Measurements from ENCODE around the gene ITPRIP.
A peak's percentile ranks its signal among the peaks of the same experiment; 100 is the strongest.

ITPRIP gene, protein sequence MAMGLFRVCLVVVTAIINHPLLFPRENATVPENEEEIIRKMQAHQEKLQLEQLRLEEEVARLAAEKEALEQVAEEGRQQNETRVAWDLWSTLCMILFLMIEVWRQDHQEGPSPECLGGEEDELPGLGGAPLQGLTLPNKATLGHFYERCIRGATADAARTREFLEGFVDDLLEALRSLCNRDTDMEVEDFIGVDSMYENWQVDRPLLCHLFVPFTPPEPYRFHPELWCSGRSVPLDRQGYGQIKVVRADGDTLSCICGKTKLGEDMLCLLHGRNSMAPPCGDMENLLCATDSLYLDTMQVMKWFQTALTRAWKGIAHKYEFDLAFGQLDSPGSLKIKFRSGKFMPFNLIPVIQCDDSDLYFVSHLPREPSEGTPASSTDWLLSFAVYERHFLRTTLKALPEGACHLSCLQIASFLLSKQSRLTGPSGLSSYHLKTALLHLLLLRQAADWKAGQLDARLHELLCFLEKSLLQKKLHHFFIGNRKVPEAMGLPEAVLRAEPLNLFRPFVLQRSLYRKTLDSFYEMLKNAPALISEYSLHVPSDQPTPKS

DNA sequence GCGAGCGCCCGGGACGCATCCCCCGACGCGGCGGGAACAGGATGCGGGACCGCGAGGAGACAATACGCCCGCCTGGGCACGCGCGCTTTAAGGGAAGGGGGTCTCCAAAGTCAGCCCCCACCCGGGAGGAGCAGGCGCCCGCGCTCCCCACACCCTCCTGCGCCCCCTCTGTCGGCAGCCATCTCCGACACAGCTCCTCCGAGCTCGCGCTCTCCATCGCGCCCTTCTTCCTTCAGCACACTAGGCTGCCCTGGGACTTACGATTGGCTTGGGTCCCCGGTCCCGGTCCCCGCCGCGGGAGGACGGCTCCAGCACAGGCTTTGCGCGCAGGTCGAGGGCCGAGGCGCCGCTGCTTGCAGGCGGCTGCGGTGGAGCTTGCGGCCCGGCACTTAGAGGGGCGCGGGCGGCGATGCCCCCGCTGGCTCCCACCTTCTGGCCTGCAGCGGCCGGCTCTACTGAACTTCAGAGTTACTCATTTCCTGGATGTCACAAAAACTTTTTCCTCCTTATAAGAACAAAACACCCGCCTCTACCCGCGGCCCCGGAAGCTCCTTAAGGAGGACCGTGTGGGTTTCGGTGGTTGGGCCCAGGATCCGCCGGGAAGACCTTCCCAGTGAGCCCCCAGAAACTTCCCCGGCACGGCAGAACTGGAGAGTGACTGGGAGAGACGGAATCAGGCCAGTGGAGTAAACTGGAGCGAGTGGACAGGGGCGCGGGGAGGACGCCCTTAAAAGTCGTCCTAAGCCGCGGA lies at the start of gene ITPRIP:
ITPRIP (minus strand) TSS at position 481 of the 751 bp plus-strand sequence. CDS start 22,414 bp downstream, outside the sequence.
- peak in 50 of 58 donors; percentile 31 to 83 (median 60) for DNase-seq

DNA sequence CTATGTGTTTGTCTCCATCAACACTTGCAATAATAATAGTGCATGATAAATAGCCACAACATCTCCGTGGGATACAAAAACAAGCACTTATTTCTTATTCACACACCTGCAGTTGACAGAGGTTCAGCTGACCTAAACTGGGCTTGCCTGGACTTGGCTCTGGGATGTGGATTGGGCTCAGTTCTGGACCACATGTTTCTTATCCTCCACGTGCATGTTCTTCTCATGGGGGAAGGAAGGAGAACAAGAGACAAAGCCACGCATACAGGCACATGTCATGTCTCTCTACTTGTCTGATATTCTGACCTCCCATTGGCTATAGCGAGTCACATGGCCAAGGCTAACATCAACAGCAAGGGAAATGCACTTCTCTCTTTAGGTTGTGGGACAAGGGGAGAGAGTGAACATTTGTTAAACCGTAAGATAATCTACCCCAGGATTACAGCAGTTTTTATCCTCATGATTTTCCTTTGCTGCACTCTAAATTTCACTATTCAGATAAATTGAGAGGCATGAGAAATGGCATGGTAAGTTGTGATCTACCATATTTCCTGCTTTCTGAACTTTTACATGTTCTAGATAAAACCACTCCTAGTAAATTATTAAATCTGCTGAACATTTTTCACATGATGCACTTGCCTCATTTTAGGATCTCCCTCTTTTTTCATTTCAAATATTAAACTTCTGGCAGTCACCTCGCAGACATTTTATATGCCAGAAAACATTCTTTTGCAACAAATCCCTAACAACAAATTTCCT lies 49.0 kb upstream of the ITPRIP start:
- no peak for DNase-seq

DNA sequence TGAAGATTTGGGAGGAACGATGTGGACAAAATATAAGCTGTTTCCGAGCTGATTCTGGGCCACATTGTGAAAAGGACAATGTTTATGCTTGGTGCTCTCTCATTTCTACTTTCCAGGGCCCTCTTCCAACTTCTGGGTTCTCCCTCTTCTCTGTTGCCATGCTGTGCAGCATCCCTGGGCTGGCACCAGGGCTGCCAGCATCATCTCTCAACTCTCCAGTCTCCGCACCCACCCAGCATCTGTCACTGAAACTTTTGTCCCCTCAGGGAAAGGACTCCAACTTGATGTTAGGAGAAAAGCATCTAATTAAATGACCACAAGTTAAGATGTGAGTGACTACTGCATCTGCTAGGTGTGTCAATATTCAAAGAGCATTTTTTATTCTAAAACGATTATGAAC lies 42.1 kb upstream of the ITPRIP start:
- peak in 4 of 58 donors; percentile 3 to 14 (median 7) for DNase-seq

- DNase-seq = no peak
Measured at GRCh38 chr10:104376784-104377300, 38.6 kb upstream of the ITPRIP start.

GRCh38 chr10:104374591-104374990 lies 36.3 kb upstream of the ITPRIP start:
- no peak for DNase-seq

- DNase-seq = no peak
Measured at GRCh38 chr10:104371753-104372152, 33.5 kb upstream of the ITPRIP start.

DNA sequence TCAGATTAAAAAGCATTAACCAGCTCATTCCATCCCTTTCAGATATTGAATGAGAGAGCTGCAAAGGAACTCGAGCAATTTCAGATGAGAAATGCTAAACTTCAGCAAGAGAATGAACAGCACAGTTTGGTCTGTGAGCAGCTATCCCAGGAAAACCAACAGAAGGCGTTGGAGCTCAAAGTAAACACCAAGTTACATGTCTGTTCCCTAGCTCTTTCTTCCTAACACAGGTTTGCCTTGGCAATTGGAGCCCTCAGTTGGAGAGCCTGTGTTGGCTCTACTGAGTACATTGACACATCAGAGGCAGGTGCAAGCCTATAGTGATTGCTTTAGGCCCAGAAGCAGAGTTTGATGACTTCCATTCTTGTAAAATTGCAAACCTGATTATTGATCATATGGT lies 30.1 kb upstream of the ITPRIP start:
- no peak for DNase-seq

DNA sequence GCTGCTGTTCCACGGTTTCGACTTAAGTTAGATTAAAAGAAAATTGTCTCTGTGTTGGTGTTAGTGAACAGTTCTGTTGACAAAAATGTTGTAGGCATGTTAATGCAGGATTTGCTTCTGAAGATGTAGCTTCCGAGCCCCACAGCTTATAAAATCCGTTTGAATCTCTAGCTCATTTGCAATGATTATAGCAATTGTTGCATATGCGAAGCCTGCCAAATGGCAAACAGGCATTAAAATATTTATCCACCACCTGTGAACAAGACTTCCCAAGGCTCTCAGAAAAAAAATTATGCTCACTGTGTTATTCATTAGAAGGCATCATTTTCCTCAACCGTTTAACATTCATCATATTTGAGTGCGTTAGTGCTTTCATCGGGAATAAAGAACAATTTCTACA lies 29.6 kb upstream of the ITPRIP start:
- DNase-seq = no peak

DNA sequence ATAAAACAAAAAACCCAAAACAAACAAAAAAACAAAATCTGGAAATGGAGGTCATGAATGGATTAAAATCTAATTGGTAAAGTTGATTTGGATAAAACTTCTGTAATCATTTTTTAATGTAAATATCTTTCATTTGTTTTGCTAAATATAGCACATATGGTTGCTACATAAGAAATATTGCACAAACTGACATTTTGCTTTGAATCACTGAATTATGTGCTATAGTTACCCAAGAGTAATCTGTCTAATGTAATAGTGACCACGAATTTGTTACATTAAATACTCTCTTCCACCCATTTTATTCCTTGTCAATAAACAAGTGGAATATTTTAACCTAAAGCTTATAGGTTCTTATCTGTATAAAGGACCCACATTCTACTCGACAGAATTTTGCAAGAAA lies 21.5 kb upstream of the ITPRIP start:
- no peak for DNase-seq

- DNase-seq = peak in 57 of 58 donors; percentile 21 to 91 (median 77)
Measured at GRCh38 chr10:104353325-104354048, 15.2 kb upstream of the ITPRIP start, which contains the start of gene CFAP58. Gene CFAP58, plus strand, starts transcription at chr10:104353833. Its CDS starts 65 bp downstream, at chr10:104353898.

DNA sequence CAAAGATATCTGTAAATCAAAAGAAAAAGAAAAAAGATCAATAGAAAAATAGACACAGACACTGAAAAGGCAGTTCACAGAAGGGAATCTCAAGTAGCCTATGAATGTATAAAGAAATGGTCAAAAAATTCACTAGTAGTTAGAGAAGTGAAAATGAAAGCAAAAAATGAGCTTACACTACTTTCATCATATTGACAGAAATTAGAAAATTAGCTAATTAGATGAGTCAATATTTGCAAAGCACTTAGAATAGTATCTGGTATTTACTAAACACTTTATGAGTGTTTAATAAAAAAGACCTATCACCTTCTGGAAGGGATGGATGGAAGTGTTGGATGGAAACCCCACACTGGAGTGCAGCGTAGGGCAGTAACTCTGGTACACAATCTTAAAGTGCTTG lies 13.7 kb upstream of the ITPRIP start:
- DNase-seq = no peak

DNA sequence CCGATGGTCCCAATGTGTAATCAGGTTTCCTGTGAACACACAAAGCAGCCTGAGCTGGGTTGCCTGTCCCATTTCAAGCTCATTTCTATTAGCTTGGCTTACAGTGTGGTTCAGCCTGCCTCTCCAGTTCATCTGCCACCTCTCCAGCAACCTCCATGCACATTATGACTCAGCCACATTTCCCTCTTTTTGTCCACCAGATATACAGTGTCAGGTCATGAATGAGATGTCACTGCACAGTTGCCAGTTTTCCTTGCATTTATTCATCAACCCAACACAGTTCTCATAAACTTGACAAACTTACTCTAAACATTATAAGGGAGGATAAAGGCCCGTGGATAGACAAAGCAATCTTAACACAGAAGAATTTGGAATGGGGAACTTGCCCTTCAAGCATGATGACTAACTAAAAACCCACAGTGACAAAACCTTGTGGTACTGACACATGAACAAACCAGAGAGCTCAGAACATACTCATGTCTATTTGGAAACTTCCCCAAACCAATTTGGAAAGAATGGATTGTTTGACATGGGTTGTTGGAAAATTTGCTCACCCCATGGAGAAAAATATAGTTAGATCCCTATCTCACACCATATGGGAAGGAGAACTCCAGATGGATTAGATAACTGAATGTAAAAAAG lies 12.9 kb upstream of the ITPRIP start:
- DNase-seq = no peak

GRCh38 chr10:104350127-104350635 lies 11.9 kb upstream of the ITPRIP start:
- peak in 3 of 58 donors; percentile 8 to 79 (median 43) for DNase-seq

- DNase-seq = peak in 2 of 58 donors; percentile 28 to 50
Measured at GRCh38 chr10:104349623-104350126, 11.4 kb upstream of the ITPRIP start.

DNA sequence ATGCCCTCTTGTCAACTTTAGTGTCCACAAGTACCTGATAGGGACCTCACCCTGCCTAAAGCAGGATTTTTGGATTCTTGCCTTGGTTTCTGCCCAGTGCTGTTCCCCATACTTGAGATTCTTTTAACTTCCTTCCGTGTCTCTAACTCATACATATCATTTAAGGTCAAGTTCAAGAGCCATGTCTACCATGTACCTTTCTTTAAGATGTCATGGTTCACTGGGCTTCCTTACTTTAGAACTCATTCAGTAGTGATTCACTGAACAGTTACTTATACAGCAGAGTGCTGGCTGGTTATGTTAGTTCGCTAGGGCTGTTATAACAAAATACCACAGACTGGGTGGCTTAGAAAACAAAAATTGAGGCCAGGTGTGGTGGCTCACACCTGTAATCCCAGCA lies 10.3 kb upstream of the ITPRIP start:
- DNase-seq = no peak

DNA sequence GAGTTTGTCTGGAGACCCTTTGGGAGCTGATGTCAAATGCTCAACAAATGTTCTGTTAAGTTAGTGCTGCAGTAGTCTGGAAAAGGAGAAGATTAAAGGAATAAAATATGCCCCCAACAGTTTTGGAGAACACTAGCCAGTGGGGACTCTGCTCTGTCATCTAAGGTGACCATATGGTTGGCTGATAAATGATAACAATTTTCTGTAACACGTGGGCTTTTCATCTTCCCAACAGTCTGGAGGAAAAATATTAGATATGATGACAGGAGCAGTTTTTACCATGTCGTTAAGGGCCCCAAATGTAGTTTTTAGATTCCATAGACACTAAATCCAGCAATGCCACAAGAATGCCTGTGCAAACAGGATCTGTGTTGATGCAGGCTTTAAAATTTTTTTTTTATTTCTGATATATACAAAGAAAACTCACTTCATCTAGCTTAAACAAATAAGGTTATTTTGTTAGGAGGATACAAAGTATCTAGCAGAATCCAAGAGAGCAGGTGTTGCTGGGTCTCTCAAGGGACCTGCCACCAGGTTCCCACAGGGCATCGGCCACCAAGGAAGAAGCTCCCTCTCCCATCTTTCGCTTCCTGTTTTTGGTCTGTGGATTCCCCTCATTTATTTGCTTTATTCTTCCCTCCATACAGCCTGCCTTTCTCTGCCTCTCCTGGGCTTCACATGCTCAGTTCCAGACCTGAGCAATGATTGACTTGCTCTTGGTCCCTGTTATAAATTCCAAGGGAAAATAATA lies 9.2 kb upstream of the ITPRIP start:
- DNase-seq = no peak

DNA sequence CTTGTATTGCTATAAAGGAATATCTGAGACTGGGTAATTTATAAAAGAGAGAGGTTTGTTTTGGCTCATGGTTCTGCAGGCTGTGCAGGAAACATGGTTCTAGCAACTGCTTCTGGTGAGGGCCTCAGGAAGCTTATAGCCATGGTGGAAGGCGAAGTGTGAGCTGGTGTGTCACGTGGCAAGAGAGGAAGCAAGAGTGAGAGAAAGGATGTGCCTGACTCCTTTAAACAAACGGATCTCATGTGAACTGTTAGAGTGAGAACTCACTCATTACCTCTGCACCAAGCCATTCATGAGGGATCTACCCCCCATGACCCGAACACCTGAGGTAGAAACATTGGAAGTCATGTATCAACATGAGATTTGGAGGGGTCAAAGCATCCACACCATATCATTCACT lies 7.7 kb upstream of the ITPRIP start:
- DNase-seq = no peak

DNA sequence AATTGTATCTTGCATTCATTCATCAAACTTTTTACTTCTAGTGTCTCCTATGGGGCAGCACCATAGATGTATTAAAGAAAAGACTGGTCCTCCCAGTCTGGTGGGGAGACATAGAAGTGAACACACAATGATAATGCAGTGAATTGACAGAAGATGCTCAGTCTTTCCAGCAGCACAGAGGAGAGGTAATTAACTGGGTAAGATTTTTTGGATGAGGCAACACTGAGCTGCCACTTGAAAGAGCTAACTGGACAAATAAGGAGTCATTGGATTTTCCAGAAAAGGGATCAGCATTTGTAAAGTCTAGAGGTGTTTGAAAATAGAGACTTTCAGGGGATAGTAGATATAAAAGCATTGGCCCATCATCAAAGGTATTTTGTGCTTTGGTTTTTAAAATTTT lies 7.2 kb upstream of the ITPRIP start:
- no peak for DNase-seq

GRCh38 chr10:104344219-104344618 lies 6.0 kb upstream of the ITPRIP start:
- DNase-seq = no peak
